Ishikawa (cell line): ENCODE results near the gene LRBA.

Experiments used
- CEBPB ChIP-seq: IDR thresholded peaks from 2 replicates; pipeline ENCODE4 v1.6.1; 2012
- FOXM1 ChIP-seq: IDR thresholded peaks from 2 replicates; pipeline ENCODE4 v1.6.1; 2012; ENCODE audit warnings: low read depth, borderline replicate concordance
- NFIC ChIP-seq: IDR thresholded peaks from 2 replicates; pipeline ENCODE4 v1.6.1; 2012
- TAF1 ChIP-seq: IDR thresholded peaks from 2 replicates; pipeline ENCODE4 v1.6.1; 2012; ENCODE audit warnings: low read depth, mild to moderate bottlenecking
- TF ChIP-seq, protein P1 (sequence below): IDR thresholded peaks from 2 replicates; pipeline ENCODE4 v1.6.1; 2012; ENCODE audit warnings: low read depth, mild to moderate bottlenecking

DNA sequence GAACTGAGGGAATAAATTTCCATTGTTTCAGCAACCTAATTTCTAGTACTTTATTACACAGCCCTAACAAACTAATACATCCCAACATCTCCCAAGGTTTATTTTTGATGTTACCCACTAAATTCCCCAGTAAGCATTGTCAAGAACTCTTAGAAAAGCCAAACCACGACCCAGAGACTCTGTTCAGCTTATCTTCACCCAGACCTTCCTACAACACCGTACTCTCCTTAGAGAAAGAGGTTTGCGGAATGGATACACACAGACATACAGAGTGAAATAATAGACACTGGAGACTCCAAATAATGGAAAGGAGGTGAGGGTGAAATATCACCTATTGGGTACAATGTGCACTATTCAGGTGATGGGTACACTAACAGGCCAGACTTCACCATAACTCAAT, 75.6 kb downstream of the LRBA start:
- TF ChIP-seq FOXM1 (no peak), CEBPB (no peak), NFIC (no peak), TAF1 (no peak)
- TF ChIP-seq, protein P1, sequence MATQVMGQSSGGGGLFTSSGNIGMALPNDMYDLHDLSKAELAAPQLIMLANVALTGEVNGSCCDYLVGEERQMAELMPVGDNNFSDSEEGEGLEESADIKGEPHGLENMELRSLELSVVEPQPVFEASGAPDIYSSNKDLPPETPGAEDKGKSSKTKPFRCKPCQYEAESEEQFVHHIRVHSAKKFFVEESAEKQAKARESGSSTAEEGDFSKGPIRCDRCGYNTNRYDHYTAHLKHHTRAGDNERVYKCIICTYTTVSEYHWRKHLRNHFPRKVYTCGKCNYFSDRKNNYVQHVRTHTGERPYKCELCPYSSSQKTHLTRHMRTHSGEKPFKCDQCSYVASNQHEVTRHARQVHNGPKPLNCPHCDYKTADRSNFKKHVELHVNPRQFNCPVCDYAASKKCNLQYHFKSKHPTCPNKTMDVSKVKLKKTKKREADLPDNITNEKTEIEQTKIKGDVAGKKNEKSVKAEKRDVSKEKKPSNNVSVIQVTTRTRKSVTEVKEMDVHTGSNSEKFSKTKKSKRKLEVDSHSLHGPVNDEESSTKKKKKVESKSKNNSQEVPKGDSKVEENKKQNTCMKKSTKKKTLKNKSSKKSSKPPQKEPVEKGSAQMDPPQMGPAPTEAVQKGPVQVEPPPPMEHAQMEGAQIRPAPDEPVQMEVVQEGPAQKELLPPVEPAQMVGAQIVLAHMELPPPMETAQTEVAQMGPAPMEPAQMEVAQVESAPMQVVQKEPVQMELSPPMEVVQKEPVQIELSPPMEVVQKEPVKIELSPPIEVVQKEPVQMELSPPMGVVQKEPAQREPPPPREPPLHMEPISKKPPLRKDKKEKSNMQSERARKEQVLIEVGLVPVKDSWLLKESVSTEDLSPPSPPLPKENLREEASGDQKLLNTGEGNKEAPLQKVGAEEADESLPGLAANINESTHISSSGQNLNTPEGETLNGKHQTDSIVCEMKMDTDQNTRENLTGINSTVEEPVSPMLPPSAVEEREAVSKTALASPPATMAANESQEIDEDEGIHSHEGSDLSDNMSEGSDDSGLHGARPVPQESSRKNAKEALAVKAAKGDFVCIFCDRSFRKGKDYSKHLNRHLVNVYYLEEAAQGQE: no peak
